Mucosa of descending colon (tissue), 3 donors: Measurements from ENCODE around the gene DVL1. TPM values are rescaled to one million over a fixed set of nuclear protein-coding genes. Genes with fewer than 3 reads are reported as not detected.

Experiments
- ATAC-seq: fragments of 200-7000 bp; cut with Tn5 transposase; one replicate; pipeline ENCODE4 v1.9.1; 2020; ENCODE audit warnings: mild to moderate bottlenecking, moderate library complexity
- DNase-seq, 3 donors: peaks; one replicate each; pipeline ENCODE4 v3.0.0-alpha.2; 2020
- H3K36me3 ChIP-seq: fragments of 200-600 bp; one replicate; pipeline ENCODE4 v1.8.0; 2021; ENCODE audit warnings: low read depth, mild to moderate bottlenecking
- H3K4me1 ChIP-seq: fragments of 200-600 bp; one replicate; pipeline ENCODE4 v1.8.0; 2021; ENCODE audit warnings: low read depth, mild to moderate bottlenecking
- H3K4me3 ChIP-seq: fragments of 200-600 bp; one replicate; pipeline ENCODE4 v1.8.0; 2021; ENCODE audit warnings: mild to moderate bottlenecking
- H3K9me3 ChIP-seq: fragments of 200-600 bp; one replicate; pipeline ENCODE4 v1.8.0; 2021; ENCODE audit warnings: mild to moderate bottlenecking
- intact Hi-C, 2 donors: fragments of 100-400 bp; cut with DNase I in 1 of 2; cut with micrococcal nuclease in 1 of 2; formaldehyde crosslinking; loops; one replicate each; pipeline versions ENCODE4 v1.11.0 to v1.11.1; 2022; cut with DNase I, micrococcal nuclease
- total RNA-seq, 3 donors: library from RNA; stranded (reverse); fragmentation: NEBNext Ultra II Directional in 2 of 3; extraction: Animal tissue kit (Norgen Biotek cat#: 25700) in 2 of 3; gene quantifications; one replicate each; pipeline versions ENCODE4 v1.2.1 to v1.2.4, GENCODE V29; 2021 to 2023
- TF ChIP-seq, protein P1 (sequence below): fragments of 200-600 bp; IDR thresholded peaks from one replicate; pipeline ENCODE4 v1.8.0; 2022; ENCODE audit warnings: antibody characterized with exemption, mild to moderate bottlenecking
- donor health status: DM: no; HTN: no; CAD: no; lungs with moderate emphysema.
- donor health status: DM: no; HTN: no; CAD: no.
- donor health status: DM: no; HTN: yes; CAD: no.

DVL1 gene
- total RNA-seq, 3 donors from 2014 or later = 51.7 to 95.3 (median 73.1) TPM

GRCh38 chr1:1292851-1293250 lies 56.4 kb downstream of the DVL1 start:
- TF ChIP-seq, protein P1, sequence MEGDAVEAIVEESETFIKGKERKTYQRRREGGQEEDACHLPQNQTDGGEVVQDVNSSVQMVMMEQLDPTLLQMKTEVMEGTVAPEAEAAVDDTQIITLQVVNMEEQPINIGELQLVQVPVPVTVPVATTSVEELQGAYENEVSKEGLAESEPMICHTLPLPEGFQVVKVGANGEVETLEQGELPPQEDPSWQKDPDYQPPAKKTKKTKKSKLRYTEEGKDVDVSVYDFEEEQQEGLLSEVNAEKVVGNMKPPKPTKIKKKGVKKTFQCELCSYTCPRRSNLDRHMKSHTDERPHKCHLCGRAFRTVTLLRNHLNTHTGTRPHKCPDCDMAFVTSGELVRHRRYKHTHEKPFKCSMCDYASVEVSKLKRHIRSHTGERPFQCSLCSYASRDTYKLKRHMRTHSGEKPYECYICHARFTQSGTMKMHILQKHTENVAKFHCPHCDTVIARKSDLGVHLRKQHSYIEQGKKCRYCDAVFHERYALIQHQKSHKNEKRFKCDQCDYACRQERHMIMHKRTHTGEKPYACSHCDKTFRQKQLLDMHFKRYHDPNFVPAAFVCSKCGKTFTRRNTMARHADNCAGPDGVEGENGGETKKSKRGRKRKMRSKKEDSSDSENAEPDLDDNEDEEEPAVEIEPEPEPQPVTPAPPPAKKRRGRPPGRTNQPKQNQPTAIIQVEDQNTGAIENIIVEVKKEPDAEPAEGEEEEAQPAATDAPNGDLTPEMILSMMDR = no peak
- no peak for ATAC-seq
- peaks cover 12% of the 10 kb centered on the region for H3K4me1 ChIP-seq
- no peaks in the 10 kb centered on the region for H3K9me3 ChIP-seq
- H3K4me3 ChIP-seq = no peak overlapping the region
- no peaks in the 10 kb centered on the region for H3K36me3 ChIP-seq
- no peak for DNase-seq
- intact Hi-C loops = no loop called here

- TF ChIP-seq, protein P1 = no peak
- intact Hi-C loops = no loop called here
Measured at GRCh38 chr1:1292442-1292779, 56.8 kb downstream of the DVL1 start.

GRCh38 chr1:1291548-1292441 lies 57.4 kb downstream of the DVL1 start:
- ATAC-seq (peak; percentile 87), DNase-seq (peak in 2 of 3 donors; percentile 85 to 88)
- TF ChIP-seq, protein P1 = peak; percentile 35
- no peak overlapping the region for H3K4me3 ChIP-seq
- no peaks in the 10 kb centered on the region for H3K36me3 ChIP-seq
- peaks cover 12% of the 10 kb centered on the region for H3K4me1 ChIP-seq
- intact Hi-C loops = no loop called here
- H3K9me3 ChIP-seq = no peaks in the 10 kb centered on the region

More at GRCh38 chr1:1292442-1292779, 56.8 kb downstream of the DVL1 start:
- H3K4me3 ChIP-seq = no peak overlapping the region
- DNase-seq (no peak), ATAC-seq (no peak)
- peaks cover 12% of the 10 kb centered on the region for H3K4me1 ChIP-seq
- no peaks in the 10 kb centered on the region for H3K36me3 ChIP-seq
- no peaks in the 10 kb centered on the region for H3K9me3 ChIP-seq

DNA sequence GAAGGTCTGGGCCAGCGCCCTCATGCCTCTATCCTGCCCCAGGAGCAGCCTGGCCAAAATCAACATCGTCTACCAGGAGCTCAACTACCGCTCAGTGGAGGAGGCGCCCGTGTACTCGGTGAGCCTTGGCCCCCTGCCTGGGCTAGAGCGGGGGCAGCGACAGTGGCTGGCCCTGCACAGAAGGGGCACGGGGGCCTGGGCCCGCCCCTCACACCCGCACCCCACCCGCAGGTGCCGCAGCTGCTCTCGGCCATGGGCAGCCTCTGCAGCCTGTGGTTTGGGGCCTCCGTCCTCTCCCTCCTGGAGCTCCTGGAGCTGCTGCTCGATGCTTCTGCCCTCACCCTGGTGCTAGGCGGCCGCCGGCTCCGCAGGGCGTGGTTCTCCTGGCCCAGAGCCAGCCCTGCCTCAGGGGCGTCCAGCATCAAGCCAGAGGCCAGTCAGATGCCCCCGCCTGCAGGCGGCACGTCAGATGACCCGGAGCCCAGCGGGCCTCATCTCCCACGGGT lies 58.1 kb downstream of the DVL1 start:
- DNase-seq = peak in 2 of 3 donors; percentile 42 to 67
- no peak overlapping the region for H3K4me3 ChIP-seq
- intact Hi-C loops = no loop called here
- H3K4me1 ChIP-seq = peaks cover 12% of the 10 kb centered on the region
- H3K36me3 ChIP-seq = no peaks in the 10 kb centered on the region
- TF ChIP-seq, protein P1 = no peak
- no peaks in the 10 kb centered on the region for H3K9me3 ChIP-seq
- peak; percentile 56 for ATAC-seq

DNA sequence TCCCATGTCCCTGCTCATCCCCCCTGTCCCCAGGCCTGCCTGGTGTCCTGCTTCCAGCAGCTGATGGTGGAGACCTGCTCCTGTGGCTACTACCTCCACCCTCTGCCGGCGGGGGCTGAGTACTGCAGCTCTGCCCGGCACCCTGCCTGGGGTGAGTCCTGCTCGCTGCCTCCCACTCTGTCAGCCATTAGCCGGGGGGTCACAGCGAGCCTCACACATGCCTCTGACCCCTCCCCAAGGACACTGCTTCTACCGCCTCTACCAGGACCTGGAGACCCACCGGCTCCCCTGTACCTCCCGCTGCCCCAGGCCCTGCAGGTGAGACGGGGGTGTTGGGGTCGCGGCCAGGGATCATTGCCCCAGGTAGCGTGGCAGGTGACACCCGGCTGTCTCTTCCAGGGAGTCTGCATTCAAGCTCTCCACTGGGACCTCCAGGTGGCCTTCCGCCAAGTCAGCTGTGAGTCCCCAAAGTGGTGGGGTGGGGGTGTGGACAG lies 58.9 kb downstream of the DVL1 start:
- H3K4me3 ChIP-seq = no peak overlapping the region
- intact Hi-C loops = no loop called here
- DNase-seq (peak in 2 of 3 donors; percentile 82 to 87), ATAC-seq (peak; percentile 67)
- H3K9me3 ChIP-seq = no peaks in the 10 kb centered on the region
- peaks cover 18% of the 10 kb centered on the region for H3K4me1 ChIP-seq
- TF ChIP-seq, protein P1 = peak; percentile 66
- no peaks in the 10 kb centered on the region for H3K36me3 ChIP-seq
